GM18858 (cell line): ENCODE results near the gene TFEB.

Experiments used
- ATAC-seq: cut with Tn5 transposase; IDR thresholded peaks from one replicate; pipeline ENCODE4 v1.9.1; 2021; ENCODE audit not compliant: unreplicated experiment

TFEB gene

GRCh38 chr6:41655176-41655575 is 80.2 kb downstream of the TFEB start:
- ATAC-seq: no peak

- no peak for ATAC-seq
Observed at GRCh38 chr6:41654698-41655151, 80.7 kb downstream of the TFEB start.

- ATAC-seq: no peak
Observed at GRCh38 chr6:41654151-41654697, 81.2 kb downstream of the TFEB start.

GRCh38 chr6:41653691-41654090 is 81.7 kb downstream of the TFEB start:
- ATAC-seq: no peak

GRCh38 chr6:41652866-41653652 is 82.3 kb downstream of the TFEB start:
- no peak for ATAC-seq

- ATAC-seq: no peak
Observed at GRCh38 chr6:41651962-41652657, 83.3 kb downstream of the TFEB start.

- ATAC-seq: no peak
Observed at GRCh38 chr6:41651246-41651961, 84.0 kb downstream of the TFEB start.

GRCh38 chr6:41650120-41650519 is 85.3 kb downstream of the TFEB start:
- ATAC-seq: no peak

GRCh38 chr6:41649596-41649995 is 85.8 kb downstream of the TFEB start:
- no peak for ATAC-seq

GRCh38 chr6:41648921-41649320 is 86.5 kb downstream of the TFEB start:
- ATAC-seq: no peak

GRCh38 chr6:41648070-41648585 is 87.3 kb downstream of the TFEB start:
- no peak for ATAC-seq

GRCh38 chr6:41647061-41647511 is 88.3 kb downstream of the TFEB start:
- ATAC-seq: no peak

GRCh38 chr6:41646026-41646795 is 89.2 kb downstream of the TFEB start:
- ATAC-seq: no peak

- no peak for ATAC-seq
Observed at GRCh38 chr6:41645007-41645618, 90.3 kb downstream of the TFEB start.

GRCh38 chr6:41644297-41644879 is 91.0 kb downstream of the TFEB start:
- no peak for ATAC-seq

GRCh38 chr6:41643899-41644269 is 91.5 kb downstream of the TFEB start:
- ATAC-seq: no peak

- ATAC-seq: no peak
Observed at GRCh38 chr6:41642960-41643898, 92.2 kb downstream of the TFEB start.

- ATAC-seq: no peak
Observed at GRCh38 chr6:41642090-41642959, 93.1 kb downstream of the TFEB start.
